HEK293T (cell line): Measurements from ENCODE around the gene STK17B.

ENCODE experiments used
- ARNT ChIP-seq: fragments of 450-650 bp; IDR thresholded peaks from 2 replicates; pipeline ENCODE4 v1.6.1; 2017; ENCODE audit warnings: mild to moderate bottlenecking
- BHLHE40 ChIP-seq: fragments of 450-650 bp; IDR thresholded peaks from 2 replicates; pipeline ENCODE4 v1.6.1; 2016; ENCODE audit warnings: mild to moderate bottlenecking, moderate library complexity, borderline replicate concordance
- HDGF ChIP-seq: fragments of 450-650 bp; IDR thresholded peaks from 2 replicates; pipeline ENCODE4 v1.6.1; 2017; ENCODE audit warnings: antibody characterized with exemption, borderline replicate concordance
- LEF1 ChIP-seq: fragments of 450-650 bp; IDR thresholded peaks from 2 replicates; pipeline ENCODE4 v1.6.1; 2017; ENCODE audit warnings: mild to moderate bottlenecking, borderline replicate concordance
- PKNOX1 ChIP-seq: fragments of 450-650 bp; IDR thresholded peaks from 2 replicates; pipeline ENCODE4 v1.6.1; 2016
- SUZ12 ChIP-seq: fragments of 450-650 bp; IDR thresholded peaks from 2 replicates; pipeline ENCODE4 v1.6.1; 2016; ENCODE audit warnings: mild to moderate bottlenecking

- TF ChIP-seq ARNT (no peak), LEF1 (no peak), BHLHE40 (no peak), HDGF (no peak), SUZ12 (no peak), PKNOX1 (peak; percentile 89)
Measured at GRCh38 chr2:196181484-196181883, 10.1 kb upstream of the STK17B start.
